Neural cell (in vitro differentiated cells): ENCODE results near the gene RASGEF1C.

Experiments
- EP300 ChIP-seq: fragments of 450-650 bp; conservative IDR thresholded peaks from 2 replicates; pipeline ENCODE4 v1.6.1; 2014; ENCODE audit warnings: antibody characterized with exemption, mild to moderate bottlenecking, moderate library complexity; ENCODE audit not compliant: poor library complexity, severe bottlenecking
- EZH2 ChIP-seq: fragments of 200-600, 300-800 bp; shearing (Covaris generic), sonication (generic); IDR thresholded peaks from 2 replicates; pipeline ENCODE4 v1.6.1; 2014; ENCODE audit warnings: antibody characterized with exemption, low read length, borderline replicate concordance, mild to moderate bottlenecking; ENCODE audit not compliant: insufficient read depth, poor library complexity, severe bottlenecking
- MXI1 ChIP-seq: fragments of 450-650 bp; conservative IDR thresholded peaks from 2 replicates; pipeline ENCODE4 v1.6.1; 2014; ENCODE audit warnings: antibody characterized with exemption, mild to moderate bottlenecking; ENCODE audit not compliant: poor library complexity, severe bottlenecking
- POLR2AphosphoS5 ChIP-seq: IDR thresholded peaks from 2 replicates; pipeline ENCODE4 v1.6.1; 2012
- RAD21 ChIP-seq: fragments of 450-650 bp; conservative IDR thresholded peaks from 2 replicates; pipeline ENCODE4 v1.6.1; 2014; ENCODE audit warnings: antibody characterized with exemption, mild to moderate bottlenecking, moderate library complexity
- SMC3 ChIP-seq: fragments of 450-650 bp; conservative IDR thresholded peaks from 2 replicates; pipeline ENCODE4 v1.6.1; 2014; ENCODE audit warnings: antibody characterized with exemption, mild to moderate bottlenecking, moderate library complexity; ENCODE audit not compliant: poor library complexity
- TAF1 ChIP-seq: IDR thresholded peaks from 2 replicates; pipeline ENCODE4 v1.6.1; 2012; ENCODE audit warnings: low read depth
- TF ChIP-seq, protein P1 (sequence below): fragments of 450-650 bp; IDR thresholded peaks from 2 replicates; pipeline ENCODE4 v1.5.1; 2014; ENCODE audit warnings: antibody characterized with exemption, mild to moderate bottlenecking, moderate library complexity; ENCODE audit not compliant: poor library complexity, severe bottlenecking
- TF ChIP-seq, protein P2 (sequence below): IDR thresholded peaks from 2 replicates; pipeline ENCODE4 v1.6.1; 2012; ENCODE audit warnings: borderline replicate concordance

DNA sequence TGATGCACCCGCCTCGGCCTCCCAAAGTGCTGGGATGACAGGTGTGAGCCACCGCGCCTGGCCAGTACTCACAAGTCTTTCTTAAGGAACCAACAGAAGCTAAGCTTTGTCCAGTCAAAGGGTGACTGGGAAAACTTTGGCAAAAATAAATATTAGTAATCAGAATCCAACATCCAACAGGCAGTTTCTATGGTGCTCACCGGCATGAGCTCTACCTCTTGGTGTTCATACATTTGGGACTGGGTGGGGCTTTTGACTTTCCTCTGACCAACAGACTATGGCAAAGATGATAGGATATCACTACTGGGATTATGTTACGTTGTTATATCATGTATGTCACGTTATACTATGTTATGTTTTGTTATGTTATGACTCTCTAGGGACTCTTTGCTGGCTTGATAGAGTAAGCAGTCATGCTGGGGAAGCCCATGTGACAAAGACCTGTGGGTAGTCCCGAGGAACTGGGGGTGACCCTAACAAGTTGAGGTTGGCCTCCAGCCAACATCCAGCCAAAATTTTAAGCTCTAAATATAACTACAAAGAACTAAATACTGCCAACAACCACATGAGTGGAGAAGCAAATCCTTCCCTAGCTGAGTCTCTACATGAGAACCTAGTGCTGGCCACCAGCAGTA, 6.0 kb downstream of the RASGEF1C start:
- no peak for TF ChIP-seq EZH2
- TF ChIP-seq, protein P1, sequence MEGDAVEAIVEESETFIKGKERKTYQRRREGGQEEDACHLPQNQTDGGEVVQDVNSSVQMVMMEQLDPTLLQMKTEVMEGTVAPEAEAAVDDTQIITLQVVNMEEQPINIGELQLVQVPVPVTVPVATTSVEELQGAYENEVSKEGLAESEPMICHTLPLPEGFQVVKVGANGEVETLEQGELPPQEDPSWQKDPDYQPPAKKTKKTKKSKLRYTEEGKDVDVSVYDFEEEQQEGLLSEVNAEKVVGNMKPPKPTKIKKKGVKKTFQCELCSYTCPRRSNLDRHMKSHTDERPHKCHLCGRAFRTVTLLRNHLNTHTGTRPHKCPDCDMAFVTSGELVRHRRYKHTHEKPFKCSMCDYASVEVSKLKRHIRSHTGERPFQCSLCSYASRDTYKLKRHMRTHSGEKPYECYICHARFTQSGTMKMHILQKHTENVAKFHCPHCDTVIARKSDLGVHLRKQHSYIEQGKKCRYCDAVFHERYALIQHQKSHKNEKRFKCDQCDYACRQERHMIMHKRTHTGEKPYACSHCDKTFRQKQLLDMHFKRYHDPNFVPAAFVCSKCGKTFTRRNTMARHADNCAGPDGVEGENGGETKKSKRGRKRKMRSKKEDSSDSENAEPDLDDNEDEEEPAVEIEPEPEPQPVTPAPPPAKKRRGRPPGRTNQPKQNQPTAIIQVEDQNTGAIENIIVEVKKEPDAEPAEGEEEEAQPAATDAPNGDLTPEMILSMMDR, result no peak
- TF ChIP-seq, protein P2, sequence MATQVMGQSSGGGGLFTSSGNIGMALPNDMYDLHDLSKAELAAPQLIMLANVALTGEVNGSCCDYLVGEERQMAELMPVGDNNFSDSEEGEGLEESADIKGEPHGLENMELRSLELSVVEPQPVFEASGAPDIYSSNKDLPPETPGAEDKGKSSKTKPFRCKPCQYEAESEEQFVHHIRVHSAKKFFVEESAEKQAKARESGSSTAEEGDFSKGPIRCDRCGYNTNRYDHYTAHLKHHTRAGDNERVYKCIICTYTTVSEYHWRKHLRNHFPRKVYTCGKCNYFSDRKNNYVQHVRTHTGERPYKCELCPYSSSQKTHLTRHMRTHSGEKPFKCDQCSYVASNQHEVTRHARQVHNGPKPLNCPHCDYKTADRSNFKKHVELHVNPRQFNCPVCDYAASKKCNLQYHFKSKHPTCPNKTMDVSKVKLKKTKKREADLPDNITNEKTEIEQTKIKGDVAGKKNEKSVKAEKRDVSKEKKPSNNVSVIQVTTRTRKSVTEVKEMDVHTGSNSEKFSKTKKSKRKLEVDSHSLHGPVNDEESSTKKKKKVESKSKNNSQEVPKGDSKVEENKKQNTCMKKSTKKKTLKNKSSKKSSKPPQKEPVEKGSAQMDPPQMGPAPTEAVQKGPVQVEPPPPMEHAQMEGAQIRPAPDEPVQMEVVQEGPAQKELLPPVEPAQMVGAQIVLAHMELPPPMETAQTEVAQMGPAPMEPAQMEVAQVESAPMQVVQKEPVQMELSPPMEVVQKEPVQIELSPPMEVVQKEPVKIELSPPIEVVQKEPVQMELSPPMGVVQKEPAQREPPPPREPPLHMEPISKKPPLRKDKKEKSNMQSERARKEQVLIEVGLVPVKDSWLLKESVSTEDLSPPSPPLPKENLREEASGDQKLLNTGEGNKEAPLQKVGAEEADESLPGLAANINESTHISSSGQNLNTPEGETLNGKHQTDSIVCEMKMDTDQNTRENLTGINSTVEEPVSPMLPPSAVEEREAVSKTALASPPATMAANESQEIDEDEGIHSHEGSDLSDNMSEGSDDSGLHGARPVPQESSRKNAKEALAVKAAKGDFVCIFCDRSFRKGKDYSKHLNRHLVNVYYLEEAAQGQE, result no peak
- no peak for TF ChIP-seq POLR2AphosphoS5
- TF ChIP-seq SMC3, result no peak
- no peak for TF ChIP-seq TAF1
- no peak for TF ChIP-seq EP300
- TF ChIP-seq MXI1, result no peak
- no peak for TF ChIP-seq RAD21
